Heart right ventricle (tissue), 16 donors: ENCODE results near the gene DCAF15. TPM values are rescaled to one million over a fixed set of nuclear protein-coding genes. Genes with fewer than 3 reads are reported as not detected.

Experiments
- ATAC-seq, 8 donors: fragments of 200-7000 bp; cut with Tn5 transposase; one replicate each; pipeline ENCODE4 v1.9.1; 2020; ENCODE audit warnings: mild to moderate bottlenecking in 8 of 8, moderate library complexity in 8 of 8, moderate number of reproducible peaks in 1 of 8
- DNase-seq, 2 donors: peaks; one replicate each; pipeline ENCODE4 v3.0.0-alpha.2; 2020
- H3K27ac ChIP-seq, 10 donors: fragments of 200-600 bp; sonication (generic) in 2 of 10; one replicate each; pipeline versions ENCODE4 v1.5.0 to v1.8.0; 2020 to 2022; ENCODE audit warnings: mild to moderate bottlenecking in 3 of 10
- H3K27me3 ChIP-seq, 7 donors: fragments of 200-600 bp; one replicate each; pipeline ENCODE4 v1.8.0; 2021 to 2022; ENCODE audit warnings: mild to moderate bottlenecking in 2 of 7
- H3K36me3 ChIP-seq, 9 donors: fragments of 200-600 bp; sonication (generic) in 1 of 9; one replicate each; pipeline versions ENCODE4 v1.5.0 to v1.8.0; 2020 to 2022; ENCODE audit warnings: mild to moderate bottlenecking in 2 of 9
- H3K4me1 ChIP-seq, 9 donors: fragments of 200-600 bp; sonication (generic) in 1 of 9; one replicate each; pipeline versions ENCODE4 v1.5.0 to v1.8.0; 2020 to 2022; ENCODE audit warnings: mild to moderate bottlenecking in 4 of 9
- H3K4me3 ChIP-seq, 10 donors: fragments of 200-600 bp; sonication (generic) in 2 of 10; one replicate each; pipeline versions ENCODE4 v1.5.0 to v1.8.0; 2020 to 2022; ENCODE audit warnings: mild to moderate bottlenecking in 7 of 10, moderate library complexity in 2 of 10
- H3K9me3 ChIP-seq, 11 donors: fragments of 200-600 bp in 10 of 11; sonication (generic) in 2 of 11; one replicate each; pipeline versions ENCODE4 v1.5.0 to v1.8.0; 2013 to 2022; ENCODE audit warnings: mild to moderate bottlenecking in 2 of 11, control low read depth in 1 of 11, moderate library complexity in 1 of 11
- CTCF ChIP-seq, 9 donors: fragments of 200-600 bp; sonication (generic) in 2 of 9; IDR thresholded peaks; one replicate each; pipeline versions ENCODE4 v1.5.0 to v1.8.0; 2021 to 2022; ENCODE audit warnings: antibody characterized with exemption in 9 of 9, mild to moderate bottlenecking in 5 of 9, moderate library complexity in 1 of 9
- WGBS, 2 donors: extraction: QIAGEN DNeasy Blood & Tissue Kit; methylation state at CpG; one replicate each; pipeline ENCODE4 v1.1.7; 2013; ENCODE audit warnings: inconsistent platforms in 1 of 2; 5-methylcytosine and 5-hydroxymethylcytosine counted together
- intact Hi-C, 10 donors: fragments of 100-400 bp; cut with DNase I; formaldehyde crosslinking; loops; one replicate each; pipeline versions ENCODE4 v1.11.1 to v1.14.2; 2022
- polyA plus RNA-seq, 2 donors: library from polyadenylated mRNA; stranded (reverse); fragments of 200-250 nt; gene quantifications; one replicate each; pipeline ENCODE4 v1.2.3, GENCODE V29; 2013
- total RNA-seq, 10 donors: library from RNA; stranded (reverse); fragmentation: NEBNext Ultra II Directional in 3 of 10; extraction: Animal tissue kit (Norgen Biotek cat#: 25700) in 3 of 10; gene quantifications; one replicate each; pipeline versions ENCODE4 v1.2.1 to v1.2.4, GENCODE V29; 2021 to 2023
- donor health status: Arrhythmogenic right ventricular cardiomyopathy.
- donor health status: ischemic (EF 13 %, LVEDD 7.1; RV severe dilation, severe dysfunction).
- donor health status: healthy with polysubstance abuse.
- donor health status: DM: no; HTN: yes; CAD: no.
- donor health status: DM: no; HTN: no; CAD: no.
- donor health status: ischemic (EF 25% LVEDD 6.9; RV normal size, moderate dysfunction).
- donor health status: ischemic (EF 25% LVEDD 5.7; RV mildly dilated, moderate dysfunction).
- donor health status: healthy.
- donor health status: DM: yes; HTN: yes; CAD: no.
- donor health status: Ischemic cardiomyopathy.
- donor health status: ischemic (EF 35%, LVEDD 5.7; RV mildly dilated, moderate dysfunction).
- donor health status: nonischemic (EF 11% LVEDD 7.7; RV severe dilation, severe dysfunction).
- donor health status: DM: yes; HTN: yes; CAD: no.
- donor health status: PGD.
- donor health status: ischemic (EF 29% LVEDD 5.4; RV normal size, mild dysfunction).
- donor health status: nonischemic (EF 23%, LVEDD 6.1; RV moderate dilation, normal function).

The DCAF15 gene
- total and polyA plus RNA-seq, 12 donors: 15.5 to 50.0 (median 18.4) TPM

- peaks cover 6 to 50% (median 34%) of the 10 kb centered on the region in 9 donors for H3K4me1 ChIP-seq
- H3K36me3 ChIP-seq: peaks cover 0 to 32% (median 0%) of the 10 kb centered on the region in 9 donors
- no peak for ATAC-seq
- TF ChIP-seq CTCF (IDR thresholded peaks at IDR 0.05): no peak
- no peak for DNase-seq
- H3K27ac ChIP-seq: no peak overlapping the region
- intact Hi-C loops: no loop called here
- no peak overlapping the region for H3K4me3 ChIP-seq
- no peaks in the 10 kb centered on the region for H3K27me3 ChIP-seq
- no peaks in the 10 kb centered on the region for H3K9me3 ChIP-seq
- 90 to 95% methylated on average over 5 of the region's 5 CpGs for WGBS, 2 donors
Measured at GRCh38 chr19:13981021-13981420, 28.7 kb downstream of the DCAF15 start.

GRCh38 chr19:13981467-13981866, 29.2 kb downstream of the DCAF15 start:
- no peak for TF ChIP-seq CTCF (IDR thresholded peaks at IDR 0.05)
- Histone ChIP-seq H3K27me3 (no peaks in the 10 kb centered on the region), H3K36me3 (peaks cover 0 to 29% (median 0%) of the 10 kb centered on the region in 9 donors), H3K9me3 (no peaks in the 10 kb centered on the region), H3K27ac (no peak overlapping the region), H3K4me1 (peaks cover 6 to 50% (median 34%) of the 10 kb centered on the region in 9 donors), H3K4me3 (no peak overlapping the region)
- ATAC-seq (no peak), DNase-seq (no peak)
- intact Hi-C loops: no loop called here
- 69 to 74% methylated on average over 9 of the region's 9 CpGs for whole genome bisulfite sequencing, 2 donors

- Histone ChIP-seq H3K9me3 (no peaks in the 10 kb centered on the region), H3K27me3 (no peaks in the 10 kb centered on the region), H3K4me1 (peaks cover 4 to 50% (median 39%) of the 10 kb centered on the region in 9 donors), H3K4me3 (no peak overlapping the region), H3K27ac (no peak overlapping the region), H3K36me3 (peaks cover 0 to 24% (median 0%) of the 10 kb centered on the region in 9 donors)
- ATAC-seq (no peak), DNase-seq (no peak)
- WGBS, 2 donors: 94% methylated on average over 17 of the region's 17 CpGs
- no peak for TF ChIP-seq CTCF (IDR thresholded peaks at IDR 0.05)
- intact Hi-C loops: no loop called here
Measured at GRCh38 chr19:13981988-13982501, 29.7 kb downstream of the DCAF15 start.

- ATAC-seq (no peak), DNase-seq (no peak)
- no peak for TF ChIP-seq CTCF (IDR thresholded peaks at IDR 0.05)
- Histone ChIP-seq H3K36me3 (peaks cover 0 to 24% (median 0%) of the 10 kb centered on the region in 9 donors), H3K9me3 (no peaks in the 10 kb centered on the region), H3K27ac (no peak overlapping the region), H3K4me1 (peaks cover 10 to 56% (median 47%) of the 10 kb centered on the region in 9 donors), H3K27me3 (no peaks in the 10 kb centered on the region), H3K4me3 (no peak overlapping the region)
- WGBS, 2 donors: 98 to 99% methylated on average over 9 of the region's 9 CpGs
- intact Hi-C loops: no loop called here
Measured at GRCh38 chr19:13982773-13983172, 30.5 kb downstream of the DCAF15 start.
